ENCODE measurements around the gene PCBP2. TPM values are rescaled to one million over a fixed set of nuclear protein-coding genes. Genes with fewer than 3 reads are reported as not detected.

The PCBP2 gene
- total and polyA plus RNA-seq, 2 experiments from 2014 or later = 132 to 389 TPM

DNA sequence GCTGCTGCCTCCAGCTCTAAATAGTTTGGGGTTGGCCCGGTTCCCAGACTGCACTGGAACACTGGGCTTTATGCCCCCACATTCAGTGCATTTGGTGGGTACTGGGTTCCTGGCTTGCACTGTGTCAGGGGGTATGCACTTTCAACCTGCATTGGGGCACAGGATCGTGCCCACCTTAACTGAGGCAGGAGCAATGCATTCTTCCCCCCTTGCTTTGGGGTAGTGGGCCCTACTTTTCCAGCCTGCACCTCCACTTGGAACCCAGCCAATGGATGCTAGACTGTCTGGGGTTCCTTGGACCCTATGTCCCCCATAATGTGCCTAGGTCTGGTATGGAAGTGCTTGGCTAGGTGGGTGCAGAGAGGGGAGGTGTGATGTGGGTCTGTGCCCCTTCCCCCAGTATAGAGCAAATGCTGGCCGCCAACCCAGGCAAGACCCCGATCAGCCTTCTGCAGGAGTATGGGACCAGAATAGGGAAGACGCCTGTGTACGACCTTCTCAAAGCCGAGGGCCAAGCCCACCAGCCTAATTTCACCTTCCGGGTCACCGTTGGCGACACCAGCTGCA is 49.8 kb downstream of the PCBP2 start:
- Histone ChIP-seq H3K4me2 (peak overlapping the region; percentile 96), H3K4me1 (ENCODE audit: insufficient read depth) (peaks cover 23% of the 10 kb centered on the region), H3K9me2 (replicated peaks; ENCODE audit: insufficient read depth) (no peaks in the 10 kb centered on the region), H2AFZ (peak overlapping the region; percentile 75), H3K27ac (peak overlapping the region; percentile 97), H4K20me1 (ENCODE audit: insufficient read depth, poor library complexity, severe bottlenecking) (no peaks in the 10 kb centered on the region), H3K27me3 (no peaks in the 10 kb centered on the region), H3K36me3 (replicated peaks; ENCODE audit: insufficient read depth, low read depth) (no peaks in the 10 kb centered on the region), H3K9me3 (ENCODE audit: low read depth) (no peaks in the 10 kb centered on the region), H3K4me3 (peak overlapping the region; percentile 34), H3K79me2 (peaks cover 38% of the 10 kb centered on the region)
- no peak for DNase-seq (ENCODE audit: low spot score)
- TF ChIP-seq, protein P1, sequence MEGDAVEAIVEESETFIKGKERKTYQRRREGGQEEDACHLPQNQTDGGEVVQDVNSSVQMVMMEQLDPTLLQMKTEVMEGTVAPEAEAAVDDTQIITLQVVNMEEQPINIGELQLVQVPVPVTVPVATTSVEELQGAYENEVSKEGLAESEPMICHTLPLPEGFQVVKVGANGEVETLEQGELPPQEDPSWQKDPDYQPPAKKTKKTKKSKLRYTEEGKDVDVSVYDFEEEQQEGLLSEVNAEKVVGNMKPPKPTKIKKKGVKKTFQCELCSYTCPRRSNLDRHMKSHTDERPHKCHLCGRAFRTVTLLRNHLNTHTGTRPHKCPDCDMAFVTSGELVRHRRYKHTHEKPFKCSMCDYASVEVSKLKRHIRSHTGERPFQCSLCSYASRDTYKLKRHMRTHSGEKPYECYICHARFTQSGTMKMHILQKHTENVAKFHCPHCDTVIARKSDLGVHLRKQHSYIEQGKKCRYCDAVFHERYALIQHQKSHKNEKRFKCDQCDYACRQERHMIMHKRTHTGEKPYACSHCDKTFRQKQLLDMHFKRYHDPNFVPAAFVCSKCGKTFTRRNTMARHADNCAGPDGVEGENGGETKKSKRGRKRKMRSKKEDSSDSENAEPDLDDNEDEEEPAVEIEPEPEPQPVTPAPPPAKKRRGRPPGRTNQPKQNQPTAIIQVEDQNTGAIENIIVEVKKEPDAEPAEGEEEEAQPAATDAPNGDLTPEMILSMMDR (IDR thresholded peaks at IDR 0.05; ENCODE audit: poor library complexity) = no peak
- TF ChIP-seq EZH2phosphoT487 (IDR thresholded peaks at IDR 0.05; ENCODE audit: low read depth, severe bottlenecking, unreplicated experiment) = no peak
- TF ChIP-seq EZH2 (IDR thresholded peaks at IDR 0.05; ENCODE audit: borderline replicate concordance) = no peak
- 83% methylated on average over 10 of the region's 10 CpGs for WGBS (ENCODE audit: low lambda C conversion rate, missing lambda C conversion rate)

GRCh38 chr12:53502331-53502730 is 50.4 kb downstream of the PCBP2 start:
- Histone ChIP-seq H2AFZ (no peak overlapping the region), H3K9me3 (ENCODE audit: low read depth) (no peaks in the 10 kb centered on the region), H3K27ac (peak overlapping the region; percentile 97), H4K20me1 (ENCODE audit: insufficient read depth, poor library complexity, severe bottlenecking) (no peaks in the 10 kb centered on the region), H3K79me2 (peaks cover 32% of the 10 kb centered on the region), H3K4me2 (peak overlapping the region; percentile 96), H3K4me1 (ENCODE audit: insufficient read depth) (peaks cover 19% of the 10 kb centered on the region), H3K9me2 (replicated peaks; ENCODE audit: insufficient read depth) (no peaks in the 10 kb centered on the region), H3K27me3 (no peaks in the 10 kb centered on the region), H3K4me3 (no peak overlapping the region), H3K36me3 (replicated peaks; ENCODE audit: insufficient read depth, low read depth) (no peaks in the 10 kb centered on the region)
- no peak for DNase-seq (ENCODE audit: low spot score)
- TF ChIP-seq, protein P1 (IDR thresholded peaks at IDR 0.05; ENCODE audit: poor library complexity) = no peak
- TF ChIP-seq EZH2 (IDR thresholded peaks at IDR 0.05; ENCODE audit: borderline replicate concordance) = no peak
- TF ChIP-seq EZH2phosphoT487 (IDR thresholded peaks at IDR 0.05; ENCODE audit: low read depth, severe bottlenecking, unreplicated experiment) = no peak
- 89% methylated on average over 9 of the region's 9 CpGs for WGBS (ENCODE audit: low lambda C conversion rate, missing lambda C conversion rate)

- no peak overlapping the region for H2AFZ ChIP-seq
- TF ChIP-seq, protein P1 (IDR thresholded peaks at IDR 0.05; ENCODE audit: poor library complexity) = no peak
- TF ChIP-seq EZH2 (IDR thresholded peaks at IDR 0.05; ENCODE audit: borderline replicate concordance) = no peak
- TF ChIP-seq EZH2phosphoT487 (IDR thresholded peaks at IDR 0.05; ENCODE audit: low read depth, severe bottlenecking, unreplicated experiment) = no peak
- H3K79me2 ChIP-seq = peaks cover 24% of the 10 kb centered on the region
- no peak for DNase-seq (ENCODE audit: low spot score)
- H3K4me1 ChIP-seq (ENCODE audit: insufficient read depth) = peaks cover 19% of the 10 kb centered on the region
- H3K36me3 ChIP-seq (replicated peaks; ENCODE audit: insufficient read depth, low read depth) = no peaks in the 10 kb centered on the region
- H3K4me3 ChIP-seq = no peak overlapping the region
- H3K9me2 ChIP-seq (replicated peaks; ENCODE audit: insufficient read depth) = no peaks in the 10 kb centered on the region
- H3K27me3 ChIP-seq = no peaks in the 10 kb centered on the region
- no peak overlapping the region for H3K4me2 ChIP-seq
- H3K27ac ChIP-seq = no peak overlapping the region
- 88% methylated on average over 10 of the region's 10 CpGs for WGBS (ENCODE audit: low lambda C conversion rate, missing lambda C conversion rate)
- H3K9me3 ChIP-seq (ENCODE audit: low read depth) = no peaks in the 10 kb centered on the region
- no peaks in the 10 kb centered on the region for H4K20me1 ChIP-seq (ENCODE audit: insufficient read depth, poor library complexity, severe bottlenecking)
These were observed 51.3 kb downstream of the PCBP2 start for GRCh38 chr12:53502983-53503728.

All from hepatocyte (in vitro differentiated cells).